Lower leg skin (tissue), 3 donors: Measurements from ENCODE around the gene MMAA.

ENCODE experiments used
- POLR2A ChIP-seq, 2 donors: fragments of 450-650 bp; IDR thresholded peaks; one replicate each; pipeline ENCODE4 v1.6.1; 2016 to 2017; ENCODE audit warnings: antibody characterized with exemption in 2 of 2, mild to moderate bottlenecking in 1 of 2, moderate library complexity in 1 of 2
- TF ChIP-seq, protein P1 (sequence below), 3 donors: fragments of 450-650 bp; IDR thresholded peaks; one replicate each; pipeline ENCODE4 v1.5.1; 2016; ENCODE audit warnings: antibody characterized with exemption in 3 of 3, mild to moderate bottlenecking in 3 of 3, moderate library complexity in 2 of 3

DNA sequence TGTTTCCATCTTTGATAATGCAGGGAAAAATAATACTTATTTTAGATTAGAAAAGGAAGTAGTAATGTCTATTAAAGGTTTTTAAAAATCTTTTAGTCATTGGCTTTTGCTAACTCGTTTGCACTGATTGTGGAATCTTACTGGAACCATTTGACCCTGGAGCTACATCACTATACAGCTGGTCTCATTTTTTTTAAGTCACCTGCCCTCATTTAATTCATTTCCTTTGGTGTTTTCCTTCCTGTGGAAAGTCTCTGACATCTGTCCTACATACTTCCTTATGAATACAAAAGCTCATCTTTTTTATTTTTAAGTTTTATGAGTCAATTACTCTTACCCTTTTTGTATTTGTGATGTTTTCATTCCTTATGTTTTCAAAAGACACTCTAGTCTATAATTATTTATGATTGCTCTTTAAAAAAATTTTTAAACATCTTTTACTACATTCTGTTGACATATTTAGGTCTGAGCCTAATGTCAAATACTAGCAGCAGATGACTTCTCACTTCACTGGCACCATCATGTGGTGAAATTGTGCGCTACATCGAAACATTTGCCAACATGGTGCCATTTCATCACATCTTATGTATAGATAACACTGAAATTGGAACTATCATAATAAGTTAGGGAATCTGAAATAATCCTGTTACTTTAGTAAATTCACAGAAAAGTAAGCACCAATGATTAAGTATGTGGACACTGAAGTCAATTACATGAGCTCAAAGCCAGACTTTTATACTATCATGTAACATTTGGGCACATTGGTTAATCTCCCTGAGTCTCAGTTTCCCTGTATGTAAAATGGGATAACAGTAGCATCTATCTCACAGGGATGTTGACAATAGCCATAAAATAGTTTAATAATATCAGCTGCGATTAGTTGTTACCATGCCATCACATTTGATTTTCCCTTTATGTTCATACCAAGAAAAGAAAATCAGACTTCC is 9.4 kb upstream of the MMAA start:
- TF ChIP-seq, protein P1, sequence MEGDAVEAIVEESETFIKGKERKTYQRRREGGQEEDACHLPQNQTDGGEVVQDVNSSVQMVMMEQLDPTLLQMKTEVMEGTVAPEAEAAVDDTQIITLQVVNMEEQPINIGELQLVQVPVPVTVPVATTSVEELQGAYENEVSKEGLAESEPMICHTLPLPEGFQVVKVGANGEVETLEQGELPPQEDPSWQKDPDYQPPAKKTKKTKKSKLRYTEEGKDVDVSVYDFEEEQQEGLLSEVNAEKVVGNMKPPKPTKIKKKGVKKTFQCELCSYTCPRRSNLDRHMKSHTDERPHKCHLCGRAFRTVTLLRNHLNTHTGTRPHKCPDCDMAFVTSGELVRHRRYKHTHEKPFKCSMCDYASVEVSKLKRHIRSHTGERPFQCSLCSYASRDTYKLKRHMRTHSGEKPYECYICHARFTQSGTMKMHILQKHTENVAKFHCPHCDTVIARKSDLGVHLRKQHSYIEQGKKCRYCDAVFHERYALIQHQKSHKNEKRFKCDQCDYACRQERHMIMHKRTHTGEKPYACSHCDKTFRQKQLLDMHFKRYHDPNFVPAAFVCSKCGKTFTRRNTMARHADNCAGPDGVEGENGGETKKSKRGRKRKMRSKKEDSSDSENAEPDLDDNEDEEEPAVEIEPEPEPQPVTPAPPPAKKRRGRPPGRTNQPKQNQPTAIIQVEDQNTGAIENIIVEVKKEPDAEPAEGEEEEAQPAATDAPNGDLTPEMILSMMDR (IDR thresholded peaks at IDR 0.05) = no peak
- TF ChIP-seq POLR2A (IDR thresholded peaks at IDR 0.05) = no peak
